HG03342 (cell line): Measurements from ENCODE around the gene MED8.
"Not testable (repeated sequence)": the region's sequence is repeated elsewhere in the genome, so short reads cannot be mapped to it uniquely, and the experiment has no call there.

Experiments
- ATAC-seq: cut with Tn5 transposase; IDR thresholded peaks from one replicate; pipeline ENCODE4 v1.9.1; 2021; ENCODE audit warnings: mild to moderate bottlenecking, moderate library complexity; ENCODE audit not compliant: unreplicated experiment

Gene MED8

DNA sequence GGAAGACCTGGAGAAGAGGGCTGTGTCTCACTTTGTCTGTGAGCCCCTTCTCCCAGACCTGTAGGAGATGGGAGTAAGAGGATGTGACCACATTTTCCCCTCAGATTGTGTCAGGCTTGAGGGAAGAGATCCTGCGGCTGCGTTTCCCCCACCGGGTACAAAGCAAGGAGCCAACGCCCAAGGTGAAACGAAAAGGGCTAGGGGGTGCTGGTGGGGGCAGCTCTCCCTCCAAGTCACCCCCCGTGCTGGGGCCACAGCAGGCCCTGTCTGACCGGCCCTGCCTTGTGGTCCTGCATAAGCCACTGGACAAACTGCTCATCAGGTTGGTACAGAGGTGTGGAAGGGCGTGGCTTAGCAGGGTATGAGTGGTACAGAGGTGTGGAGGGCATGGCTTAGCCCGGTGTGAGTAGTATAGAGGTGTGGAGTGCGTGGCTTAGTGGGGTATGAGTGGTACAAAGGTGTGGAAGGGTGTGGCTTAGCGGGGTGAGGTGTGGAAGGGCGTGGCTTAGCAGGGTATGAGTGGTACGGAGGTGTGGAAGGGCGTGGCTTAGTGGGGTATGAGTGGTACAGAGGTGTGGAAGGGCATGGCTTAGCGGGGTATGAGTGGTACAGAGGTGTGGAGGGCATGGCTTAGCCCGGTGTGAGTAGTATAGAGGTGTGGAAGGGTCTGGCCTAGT lies 33.5 kb upstream of the MED8 start:
- ATAC-seq: no peak

DNA sequence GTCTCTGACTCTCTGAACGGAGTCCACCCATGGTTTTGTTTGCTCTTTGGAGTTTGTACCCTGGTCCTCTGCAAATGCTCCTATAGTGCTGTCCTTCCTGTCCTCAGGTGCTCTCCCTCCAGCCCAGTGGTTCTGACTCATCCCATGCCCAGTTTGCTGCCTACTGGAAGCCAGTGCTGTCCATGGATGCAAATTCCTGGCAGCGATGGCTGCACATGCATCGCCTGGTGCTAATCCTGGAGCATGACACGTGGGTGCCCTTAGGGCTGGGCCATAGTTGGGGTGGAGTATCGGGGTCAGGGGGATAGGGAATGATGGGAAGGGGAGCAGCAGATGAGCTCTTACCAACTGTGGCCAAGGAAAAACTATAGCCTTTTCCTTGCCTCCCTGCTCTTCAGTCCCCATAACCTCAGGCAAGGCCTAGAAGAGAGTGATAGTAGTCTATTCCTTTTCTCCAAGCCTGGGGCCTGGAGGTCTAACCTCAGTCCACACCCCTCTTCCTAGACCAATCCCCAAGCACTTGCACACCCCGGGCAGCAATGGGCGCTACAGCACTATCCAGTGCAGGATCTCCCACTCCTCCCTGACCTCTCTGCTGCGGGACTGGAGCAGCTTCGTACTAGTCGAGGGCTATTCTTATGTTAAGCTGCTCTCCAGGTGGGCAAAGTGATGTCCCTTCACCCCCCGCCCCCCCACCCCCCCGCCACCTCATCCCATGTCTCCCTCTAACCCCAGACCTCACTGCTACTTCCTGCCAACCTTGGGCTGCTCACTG lies 32.6 kb upstream of the MED8 start:
- ATAC-seq: no peak

DNA sequence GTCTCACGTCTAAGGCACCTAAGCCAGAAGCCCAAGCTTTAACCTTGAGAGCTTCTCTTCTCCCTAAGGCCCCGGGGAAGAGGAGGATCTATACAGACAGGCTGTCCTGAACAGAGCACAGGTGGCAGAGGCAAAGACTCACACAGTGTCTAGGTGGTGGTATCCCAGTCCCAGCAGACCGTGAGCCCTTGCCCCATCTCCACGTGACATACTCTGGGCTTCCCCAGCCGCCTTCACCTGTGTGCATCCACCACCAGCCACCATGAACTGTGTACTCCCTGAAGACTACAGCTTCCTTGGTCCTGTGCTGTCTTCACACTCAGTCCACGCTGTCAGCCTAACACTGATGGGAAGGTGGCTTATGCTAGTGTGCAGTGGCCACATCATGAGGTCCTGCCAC lies 31.8 kb upstream of the MED8 start:
- no peak for ATAC-seq

DNA sequence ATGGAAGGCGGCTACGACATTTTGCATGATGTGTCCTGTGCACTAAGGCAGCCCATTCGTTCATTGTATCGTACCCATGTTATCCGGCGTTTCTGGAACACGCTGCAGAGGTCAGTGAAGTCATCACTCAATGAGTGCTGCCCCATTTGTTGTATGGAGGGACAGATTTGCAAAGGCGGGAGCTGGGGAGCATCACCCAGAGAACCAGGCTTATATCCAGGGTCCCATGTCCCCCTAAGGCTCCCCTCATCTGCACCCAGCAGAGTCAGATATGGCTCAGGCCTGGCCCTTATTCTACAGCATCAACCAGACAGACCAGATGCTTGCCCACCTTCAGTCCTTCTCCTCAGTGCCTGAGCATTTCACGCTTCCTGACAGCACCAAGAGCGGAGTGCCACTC lies 31.3 kb upstream of the MED8 start:
- no peak for ATAC-seq

DNA sequence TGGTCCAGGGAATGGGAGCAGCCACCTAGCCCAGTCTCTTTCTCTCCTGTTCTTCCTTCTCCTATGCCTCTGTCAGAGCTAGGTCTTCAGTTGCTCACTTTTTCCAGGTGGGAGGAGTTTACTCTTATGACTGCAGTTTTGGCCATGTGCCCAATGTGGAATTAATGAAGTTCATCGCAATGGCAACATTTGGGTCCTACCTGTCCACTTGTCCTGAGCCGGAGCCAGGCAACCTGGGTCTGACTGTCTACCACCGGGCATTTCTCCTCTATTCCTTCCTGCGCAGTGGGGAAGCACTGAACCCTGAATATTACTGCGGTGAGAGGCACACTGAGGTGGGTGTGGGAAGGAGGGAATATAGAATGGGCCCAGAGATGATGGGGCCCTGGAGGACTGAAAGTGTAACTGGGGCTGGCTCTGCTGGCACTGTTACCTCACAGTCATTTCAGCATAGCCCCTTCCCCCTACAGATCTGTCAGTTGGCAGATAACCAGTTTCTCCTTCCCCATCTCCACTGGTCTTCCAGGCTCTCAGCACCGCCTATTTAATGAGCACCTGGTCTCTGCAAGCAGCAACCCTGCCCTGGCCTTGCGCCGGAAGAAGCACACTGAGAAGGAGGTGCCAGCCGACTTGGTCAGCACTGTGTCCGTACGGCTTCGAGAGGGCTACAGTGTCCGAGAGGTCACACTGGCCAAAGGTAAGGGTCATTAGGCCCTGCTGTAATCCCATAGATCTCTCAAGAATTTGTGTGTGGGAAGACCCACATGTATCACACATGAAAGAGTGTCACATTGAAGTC lies 30.2 kb upstream of the MED8 start:
- no peak for ATAC-seq

DNA sequence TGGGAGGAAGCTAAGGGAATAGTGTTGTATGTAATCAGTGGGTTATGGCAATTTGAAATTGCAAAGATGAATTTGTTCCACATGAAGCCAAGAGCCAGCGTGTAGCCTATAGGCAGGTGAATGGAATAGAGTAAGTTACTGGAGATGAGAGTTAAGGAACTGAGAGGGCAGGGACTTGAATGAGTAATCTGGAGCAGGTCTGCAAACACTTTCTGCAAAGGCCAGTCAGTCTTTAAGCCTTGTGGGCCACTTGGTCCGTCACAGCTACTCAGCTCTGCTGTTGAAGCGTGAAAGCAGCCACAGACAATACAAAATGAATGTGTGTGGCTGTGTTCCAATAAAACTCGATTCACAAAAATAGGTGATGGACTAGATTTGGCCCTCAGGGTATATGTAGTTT lies 29.3 kb upstream of the MED8 start:
- no peak for ATAC-seq

DNA sequence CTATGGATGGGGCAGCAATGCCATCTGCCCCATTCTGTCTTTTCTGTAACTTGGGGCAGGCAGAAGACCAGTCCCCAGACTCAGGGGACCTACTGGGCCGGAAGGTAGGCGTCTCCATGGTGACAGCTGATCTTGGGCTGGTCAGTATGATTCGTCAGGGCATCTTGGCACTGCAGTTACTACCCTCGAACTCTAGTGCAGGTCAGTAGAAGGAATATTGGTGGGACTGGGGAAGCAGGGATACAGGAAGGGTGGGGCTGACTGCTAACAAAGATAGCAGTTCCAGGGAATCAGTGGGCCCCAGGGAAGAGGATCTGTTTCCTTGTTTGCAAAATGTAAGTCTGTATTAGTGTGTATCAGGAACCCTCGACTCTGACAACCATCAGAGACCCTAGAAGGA lies 26.3 kb upstream of the MED8 start:
- ATAC-seq: no peak

DNA sequence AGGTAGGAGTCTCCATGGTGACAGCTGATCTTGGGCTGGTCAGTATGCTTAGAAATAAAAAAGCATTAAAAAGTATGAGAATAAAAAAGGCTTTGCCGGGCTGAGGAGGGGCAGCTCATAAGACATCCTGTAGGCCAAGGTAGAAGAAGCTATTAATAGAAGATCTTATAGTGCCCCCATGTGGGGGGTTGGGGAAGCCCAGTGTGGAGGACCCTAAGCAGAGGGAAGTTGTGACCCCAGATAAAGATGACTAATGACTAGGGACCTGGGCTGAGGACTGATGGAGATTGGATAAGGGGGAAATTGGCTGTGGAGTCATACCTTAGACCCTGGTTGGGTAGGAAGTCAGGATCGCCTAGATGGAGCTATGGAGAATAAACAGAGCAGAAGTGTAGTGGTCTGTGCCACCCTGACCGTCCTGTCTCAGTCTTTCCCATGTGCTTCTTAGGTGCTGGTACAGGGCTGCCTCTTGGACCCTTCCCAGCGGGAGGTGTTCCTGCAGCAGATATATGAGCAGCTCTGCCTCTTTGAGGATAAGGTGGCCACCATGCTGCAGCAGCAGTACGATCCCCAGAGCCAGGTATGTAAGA lies 25.1 kb upstream of the MED8 start:
- no peak for ATAC-seq

DNA sequence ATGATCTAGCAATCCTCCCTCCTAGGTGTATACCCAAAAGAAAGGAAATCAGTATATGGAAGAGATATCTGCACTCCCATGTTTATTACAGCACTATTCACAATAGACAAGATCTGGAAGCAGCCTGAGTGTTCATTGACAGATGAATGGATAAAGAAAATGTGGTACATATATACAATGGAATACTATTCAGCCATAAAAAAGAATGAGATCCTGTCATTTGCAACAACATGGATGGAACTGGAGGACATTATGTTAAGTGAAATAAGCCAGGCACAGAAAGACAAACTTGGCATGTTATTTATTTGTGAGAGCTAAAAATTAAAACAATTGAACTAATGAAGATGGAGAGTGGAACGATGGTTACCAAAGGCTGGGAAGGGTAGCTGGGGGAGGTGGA lies 23.8 kb upstream of the MED8 start:
- not testable (repeated sequence) for ATAC-seq

DNA sequence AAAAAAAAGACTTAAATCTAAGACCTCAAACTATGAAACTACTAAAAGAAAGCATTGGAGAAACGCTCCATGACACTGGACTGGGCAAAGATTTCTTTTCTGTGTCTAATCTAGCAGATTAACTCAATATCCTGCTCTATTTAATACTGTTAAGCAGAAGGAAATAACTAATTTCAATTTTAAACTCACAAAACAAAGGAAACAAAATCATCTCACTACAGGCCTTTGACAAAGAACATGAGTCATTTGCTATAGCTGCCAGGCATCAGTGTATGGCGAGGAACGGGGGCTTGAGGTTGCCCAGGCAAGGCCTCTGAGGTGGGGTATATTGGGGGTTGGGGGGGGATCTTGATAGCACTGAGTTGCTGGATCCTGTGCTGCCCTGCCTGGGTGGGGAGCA lies 21.0 kb upstream of the MED8 start:
- no peak for ATAC-seq

DNA sequence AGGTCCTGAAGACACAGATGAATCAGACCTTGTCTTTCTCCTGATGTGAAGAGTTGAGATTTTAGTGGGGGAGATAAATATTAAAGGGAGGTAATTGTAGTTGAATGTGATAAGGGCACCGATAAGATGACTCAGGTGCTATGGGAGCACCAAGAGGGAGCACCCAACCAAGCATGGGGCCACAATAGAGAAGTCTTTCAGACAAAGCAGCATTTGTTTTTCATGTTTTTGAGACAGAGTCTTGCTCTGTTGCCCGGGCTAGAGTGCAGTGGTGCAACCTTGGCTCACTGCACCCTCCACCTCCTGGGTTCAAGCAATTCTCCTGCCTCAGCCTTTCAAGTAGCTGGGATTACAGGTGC lies 16.3 kb upstream of the MED8 start:
- ATAC-seq: no peak

DNA sequence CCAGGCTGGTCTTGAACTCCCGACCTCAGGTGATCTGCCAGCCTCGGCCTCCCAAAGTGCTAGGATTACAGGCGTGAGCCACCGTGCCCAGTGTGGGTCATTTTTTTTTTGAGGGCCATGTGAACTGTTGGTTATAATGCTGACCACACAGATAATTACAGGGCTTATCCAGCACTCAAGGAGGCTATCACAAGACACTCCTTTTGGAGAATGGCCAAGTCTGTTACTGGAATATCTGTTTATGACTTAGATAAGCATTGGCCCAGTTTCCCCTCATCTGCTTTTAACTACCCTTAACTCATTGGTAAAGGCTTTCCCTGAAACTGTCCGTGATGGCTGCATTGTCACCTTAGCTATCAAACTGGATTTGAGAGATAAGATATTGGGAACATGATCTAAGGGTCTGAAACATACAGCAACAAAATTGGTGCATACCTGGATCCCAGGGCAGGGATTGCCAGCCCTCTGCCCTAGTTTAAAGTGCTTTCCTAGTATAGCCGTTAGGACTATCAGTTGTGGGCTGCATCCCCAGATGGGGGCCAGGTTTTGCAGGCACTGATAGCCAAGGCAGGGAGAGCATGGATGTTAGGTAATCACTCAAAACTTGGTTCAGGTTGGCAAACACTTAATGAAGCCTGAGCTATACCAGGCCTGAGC lies 15.7 kb upstream of the MED8 start:
- no peak for ATAC-seq

DNA sequence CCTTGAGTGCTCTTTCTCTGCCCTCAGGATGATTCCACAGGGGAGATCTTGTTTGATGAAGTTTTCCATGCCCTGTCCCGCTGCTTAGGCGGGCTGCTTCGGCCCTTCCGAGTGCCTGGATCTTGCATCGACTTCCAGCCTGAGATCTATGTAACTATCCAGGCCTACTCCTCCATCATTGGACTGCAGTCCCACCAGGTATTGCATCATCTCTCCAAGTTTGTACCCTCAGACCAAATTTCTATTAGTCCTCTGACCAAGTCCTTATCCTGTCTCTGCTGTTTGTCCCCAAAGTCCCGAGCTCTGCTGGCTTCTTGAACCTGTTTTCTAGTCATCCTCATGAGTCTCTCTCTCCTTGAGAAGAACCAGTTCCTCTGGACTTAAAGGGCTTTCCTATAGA lies 14.8 kb upstream of the MED8 start:
- no peak for ATAC-seq

DNA sequence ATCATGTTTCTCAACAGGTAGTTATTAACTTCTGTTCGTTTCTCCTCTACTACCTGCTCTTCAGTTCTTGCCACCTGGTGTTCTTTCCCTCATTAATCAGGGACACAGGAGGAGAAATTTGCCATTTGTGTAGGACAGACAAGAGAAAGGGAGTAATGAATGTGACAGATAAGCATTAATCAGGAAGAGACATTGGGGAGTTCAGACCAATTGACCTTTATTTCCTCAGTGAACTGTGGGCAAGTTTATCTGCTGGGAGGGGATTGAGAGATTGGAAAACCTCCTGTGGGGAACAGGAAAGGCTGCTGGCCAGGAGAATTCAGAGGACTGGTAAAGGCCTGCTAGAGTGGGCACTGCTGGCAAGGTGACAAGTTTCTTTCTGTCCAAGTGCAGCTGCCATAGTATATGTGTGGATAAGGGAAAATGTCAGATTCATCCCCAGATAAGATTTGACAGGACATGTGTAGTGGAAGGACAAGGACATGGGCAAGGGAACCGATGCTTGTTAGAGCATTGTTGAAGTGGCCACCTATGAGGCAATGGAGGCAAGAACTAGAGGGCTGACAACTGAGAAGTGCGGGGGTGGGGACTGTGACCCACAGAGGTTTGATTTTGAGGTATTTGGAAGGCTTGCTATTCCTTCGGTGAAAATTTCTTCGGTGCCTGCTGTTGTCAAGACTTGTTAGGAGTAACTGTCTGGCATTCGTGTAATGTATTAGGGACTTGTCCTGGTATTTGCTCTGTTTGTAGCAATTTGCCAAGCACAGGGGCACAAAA lies 12.7 kb upstream of the MED8 start:
- ATAC-seq: no peak

DNA sequence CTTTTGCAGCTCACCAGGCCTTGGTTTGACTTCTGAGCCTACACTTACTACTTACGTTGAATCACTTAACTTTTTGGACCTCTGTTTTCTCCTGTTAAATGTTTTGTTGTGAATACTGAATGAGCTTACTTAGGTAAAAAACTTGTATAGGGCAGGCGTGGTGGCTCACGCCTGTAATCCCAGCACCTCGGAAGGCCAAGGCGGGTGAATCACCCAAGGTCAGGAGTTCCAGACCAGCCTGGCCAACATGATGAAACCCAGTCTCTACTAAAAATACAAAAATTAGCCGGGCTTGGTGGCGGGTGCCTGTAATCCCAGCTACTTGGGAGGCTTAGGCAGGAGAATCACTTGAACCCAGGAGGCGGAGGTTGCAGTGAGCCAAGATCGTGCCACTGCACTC lies 10.8 kb upstream of the MED8 start:
- not testable (repeated sequence) for ATAC-seq

DNA sequence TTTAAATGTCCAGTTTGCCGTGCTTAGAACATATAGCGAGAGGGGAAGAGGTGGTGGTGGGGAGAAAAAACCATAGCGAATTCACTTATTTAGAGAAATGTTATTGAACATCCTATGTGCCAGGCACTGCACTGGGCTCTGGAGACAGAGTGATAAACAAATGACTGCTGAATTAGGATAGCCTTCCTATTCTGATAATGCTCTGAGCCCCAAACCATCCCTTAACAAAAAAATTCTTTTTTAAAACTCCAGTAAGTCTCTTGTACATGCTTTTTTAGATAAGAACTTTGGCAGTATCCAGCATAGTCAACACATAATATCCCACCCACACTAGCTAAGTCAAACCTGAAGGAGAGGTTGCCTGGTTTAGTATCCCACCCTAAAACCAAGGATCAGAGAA lies 8.6 kb upstream of the MED8 start:
- no peak for ATAC-seq

DNA sequence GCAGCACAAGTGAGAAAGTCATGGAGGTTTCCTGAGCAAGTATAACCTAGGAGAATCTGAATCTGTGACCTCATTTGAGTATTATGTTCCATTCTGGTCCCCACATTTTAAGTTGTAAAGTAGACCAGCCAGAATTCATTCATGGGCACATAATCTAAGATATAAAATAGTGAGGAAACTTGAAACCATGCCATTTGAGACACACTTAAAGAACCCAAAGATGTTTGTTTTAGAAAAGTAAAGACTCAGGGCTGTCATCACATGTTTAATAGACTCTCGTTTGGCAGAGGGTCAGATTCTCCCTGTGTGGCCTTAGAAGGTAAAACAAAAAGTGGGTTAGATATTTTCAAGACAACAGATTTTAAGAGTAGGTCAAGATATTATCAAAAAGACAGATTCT lies 6.5 kb upstream of the MED8 start:
- no peak for ATAC-seq

DNA sequence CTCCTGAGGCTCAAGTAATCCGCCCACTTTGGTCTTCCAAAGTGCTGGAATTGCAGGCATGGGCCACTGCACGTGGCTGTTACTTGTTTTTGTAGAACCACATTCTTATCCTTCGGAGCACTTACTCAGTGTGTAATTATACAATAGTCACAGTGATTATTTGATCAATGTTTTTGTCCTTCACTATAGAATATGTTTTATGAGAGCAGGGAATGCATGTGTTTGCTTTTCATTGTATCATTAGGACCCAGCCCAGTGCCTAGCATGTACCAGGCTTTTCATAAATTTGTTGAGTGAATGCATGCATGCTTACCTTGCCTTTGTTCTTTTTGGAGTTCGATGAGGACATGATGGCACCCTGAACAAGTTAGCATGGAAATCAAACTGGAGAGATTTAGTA lies 5.9 kb upstream of the MED8 start:
- ATAC-seq: no peak

DNA sequence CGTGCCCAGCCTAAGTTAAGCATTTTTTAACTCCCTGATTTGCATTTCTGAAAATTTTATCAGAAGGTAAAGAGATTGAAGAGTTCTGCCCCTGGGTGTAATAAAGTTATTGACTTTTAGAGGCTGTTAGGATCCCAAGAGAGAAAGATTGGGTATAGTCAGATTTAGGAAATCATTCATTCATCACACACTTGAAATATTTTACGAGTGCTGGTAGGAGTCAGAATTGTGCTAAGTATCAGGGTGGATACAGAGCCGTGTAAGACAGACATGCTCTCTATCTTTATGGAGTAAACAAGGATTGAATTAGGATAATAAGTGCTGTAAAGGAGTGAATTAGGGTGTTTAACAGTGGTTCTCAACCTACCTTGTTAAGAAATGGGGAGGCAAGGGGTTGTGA lies 3.1 kb upstream of the MED8 start:
- no peak for ATAC-seq

DNA sequence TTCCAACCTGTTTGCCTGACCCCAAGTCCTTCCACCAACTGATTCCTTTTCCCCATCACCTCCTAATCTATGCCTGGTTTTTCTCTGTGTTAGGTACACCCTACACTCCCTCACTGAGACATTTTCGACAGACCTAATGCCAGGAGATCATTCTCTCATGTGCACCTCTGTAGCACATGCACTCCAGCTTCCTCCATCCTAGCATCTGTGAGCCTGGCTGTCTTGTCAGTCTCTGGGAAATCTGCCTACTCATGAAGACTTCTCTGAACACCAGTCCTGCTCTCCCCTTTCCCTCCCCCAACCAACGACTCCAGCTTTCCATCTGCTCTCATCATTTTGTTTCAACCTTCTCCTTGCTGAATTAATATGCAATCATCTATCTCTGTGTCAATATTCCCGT lies 987 bp downstream of the MED8 start:
- no peak for ATAC-seq
